ENCODE data around the gene HMG20B.
A peak's percentile ranks its signal among the peaks of the same experiment; 100 is the strongest.
"Not testable (repeated sequence)": the region's sequence is repeated elsewhere in the genome, so short reads cannot be mapped to it uniquely, and the experiment has no call there.

The HMG20B gene

DNA sequence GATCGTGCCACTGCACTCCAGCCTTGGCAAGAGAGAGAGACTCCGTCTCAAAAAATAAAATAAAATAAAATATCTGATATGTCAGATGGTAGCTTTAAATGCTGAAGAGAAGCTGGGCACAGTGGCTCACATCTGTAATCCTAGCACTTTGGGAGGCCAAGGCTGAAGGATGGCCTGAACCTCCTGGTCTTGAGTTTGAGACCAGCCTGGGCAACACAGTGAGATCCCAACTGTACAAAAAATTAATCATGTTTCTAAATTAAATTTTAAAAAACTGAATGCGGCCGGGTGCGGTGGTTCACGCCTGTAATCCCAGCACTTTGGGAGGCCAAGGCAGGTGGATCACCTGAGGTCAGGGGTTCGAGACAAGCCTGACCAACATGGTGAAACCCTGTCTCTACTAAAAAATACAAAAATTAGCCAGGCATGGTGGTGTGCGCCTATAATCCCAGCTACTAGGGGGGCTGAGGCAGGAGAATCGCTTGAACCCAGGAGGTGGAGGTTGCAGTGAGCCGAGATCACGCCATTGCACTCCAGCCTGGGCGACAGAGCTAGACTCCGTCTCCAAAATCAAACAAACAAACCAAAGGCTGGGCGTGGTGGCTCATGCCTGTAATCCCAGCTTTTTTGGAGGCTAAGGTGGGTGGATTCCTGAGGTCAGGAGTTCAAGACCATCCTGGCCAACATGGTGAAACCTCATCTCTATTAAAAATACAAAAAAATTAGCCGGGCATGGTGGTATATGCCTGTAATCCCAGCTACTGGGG lies 11.5 kb downstream of the HMG20B start:
- DNase-seq (ENCODE audit: low spot score), result not testable (repeated sequence)

DNA sequence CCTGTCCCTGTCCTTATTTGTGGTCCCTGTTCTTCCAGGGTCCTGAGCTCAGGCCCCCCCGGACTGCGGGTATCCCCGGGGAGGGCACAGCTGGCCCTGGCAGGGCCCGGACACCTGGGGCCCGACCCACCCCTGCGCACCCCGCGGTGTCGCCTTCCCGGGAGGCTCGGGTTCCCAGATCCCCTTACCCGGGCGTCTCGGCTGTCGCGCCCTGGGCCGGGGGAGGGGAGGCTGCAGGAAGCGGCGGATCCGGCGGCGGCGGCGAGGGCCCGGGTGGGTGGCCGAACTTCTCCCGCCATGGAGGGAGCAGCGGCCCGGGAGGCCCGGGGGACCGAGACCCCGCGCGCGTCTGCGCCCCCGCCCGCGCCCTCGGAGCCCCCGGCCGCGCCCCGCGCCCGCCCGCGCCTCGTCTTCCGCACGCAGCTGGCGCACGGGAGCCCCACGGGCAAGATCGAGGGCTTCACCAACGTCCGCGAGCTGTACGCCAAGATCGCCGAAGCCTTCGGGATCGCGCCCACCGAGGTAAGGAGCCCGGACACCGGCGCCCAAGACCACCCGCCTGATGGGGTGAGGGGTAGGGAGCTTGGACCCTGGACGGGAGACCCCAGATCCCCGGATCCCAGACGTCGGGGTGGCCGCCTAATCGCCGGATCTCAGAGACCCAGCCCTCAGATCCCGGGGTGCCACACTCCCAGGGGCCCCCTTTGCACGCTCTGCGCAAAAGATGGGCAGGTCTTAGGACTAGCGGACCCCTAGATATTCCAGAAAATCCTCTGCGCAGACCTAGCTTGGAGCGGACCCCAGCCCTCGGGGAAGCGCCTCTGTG lies 12.8 kb downstream of the HMG20B start, which contains the start of gene GIPC3:
Gene GIPC3, plus strand, starts transcription at position 178 of the 826 bp plus-strand sequence. Its CDS starts 120 bp downstream, at position 298.
- no peak for DNase-seq (ENCODE audit: low spot score)

DNA sequence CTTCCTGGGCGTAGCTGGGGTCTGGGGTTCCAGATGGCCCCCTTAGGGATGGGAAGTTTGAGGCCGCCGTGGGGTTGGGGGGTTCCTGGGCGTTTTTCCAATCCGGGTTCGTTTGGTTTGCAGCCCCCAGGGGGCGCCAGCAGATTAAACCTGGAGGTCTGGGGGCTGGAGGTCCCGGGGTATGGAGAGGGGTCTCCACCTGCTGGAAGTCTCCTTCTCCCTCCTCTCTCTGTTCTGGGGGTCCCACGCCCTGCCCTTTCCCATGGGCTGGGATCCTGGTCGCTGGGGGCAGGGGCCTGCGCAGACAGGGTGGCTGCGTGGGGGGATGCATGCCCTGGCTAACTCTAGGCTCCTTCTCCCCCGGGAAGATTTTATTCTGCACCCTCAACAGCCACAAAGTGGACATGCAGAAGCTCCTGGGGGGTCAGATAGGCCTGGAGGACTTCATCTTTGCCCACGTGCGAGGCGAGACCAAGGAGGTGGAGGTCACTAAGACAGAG lies 13.4 kb downstream of the HMG20B start:
- DNase-seq (ENCODE audit: low spot score), result peak; percentile 49

DNA sequence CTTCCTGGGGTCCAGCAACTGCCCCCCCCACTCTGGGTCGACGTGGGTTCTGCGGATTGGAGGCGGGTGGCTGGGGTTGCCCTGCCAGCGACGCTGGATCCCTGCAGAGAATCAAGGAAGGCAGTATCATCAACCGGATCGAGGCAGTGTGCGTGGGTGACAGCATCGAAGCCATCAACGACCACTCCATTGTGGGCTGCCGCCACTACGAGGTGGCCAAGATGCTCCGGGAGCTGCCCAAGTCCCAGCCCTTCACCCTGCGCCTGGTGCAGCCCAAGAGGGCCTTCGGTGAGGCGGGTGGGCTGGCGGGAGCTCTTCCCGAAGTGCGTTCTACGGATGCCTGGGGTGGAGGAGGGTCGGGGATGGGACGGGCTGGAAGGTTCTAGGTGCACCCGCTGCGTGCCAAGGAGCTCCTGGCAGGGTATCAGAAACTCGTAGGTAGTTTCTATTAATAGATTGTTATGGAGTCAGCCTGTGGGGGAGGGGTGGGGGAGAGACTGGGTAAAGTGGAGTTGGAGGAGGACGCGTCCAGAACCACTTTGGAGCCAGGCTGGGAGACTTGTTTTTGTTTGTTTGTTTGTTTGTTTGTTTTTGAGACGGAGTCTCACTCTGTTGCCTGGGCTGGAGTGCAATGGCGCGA lies 14.1 kb downstream of the HMG20B start:
- no peak for DNase-seq (ENCODE audit: low spot score)

DNA sequence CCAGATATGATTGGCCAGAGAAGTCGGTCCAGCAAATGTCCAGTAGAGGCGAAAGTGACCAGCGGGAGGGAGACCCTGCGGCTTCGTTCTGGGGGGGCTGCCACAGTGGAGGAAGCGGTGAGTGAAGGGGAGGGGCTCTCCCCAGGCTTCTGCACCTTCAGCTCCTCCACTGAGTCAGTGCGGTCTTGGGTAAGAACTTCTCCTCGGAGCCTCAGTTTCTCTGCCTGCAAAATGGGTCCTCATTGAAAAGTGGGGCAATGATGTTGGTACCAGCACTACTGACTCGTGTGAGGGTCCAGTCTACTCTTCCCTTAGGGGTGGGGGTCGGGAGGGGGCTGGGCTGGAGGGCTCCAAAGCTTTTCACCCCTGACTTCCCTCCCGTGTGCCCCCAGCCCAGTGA lies 16.7 kb downstream of the HMG20B start:
- no peak for DNase-seq (ENCODE audit: low spot score)

DNA sequence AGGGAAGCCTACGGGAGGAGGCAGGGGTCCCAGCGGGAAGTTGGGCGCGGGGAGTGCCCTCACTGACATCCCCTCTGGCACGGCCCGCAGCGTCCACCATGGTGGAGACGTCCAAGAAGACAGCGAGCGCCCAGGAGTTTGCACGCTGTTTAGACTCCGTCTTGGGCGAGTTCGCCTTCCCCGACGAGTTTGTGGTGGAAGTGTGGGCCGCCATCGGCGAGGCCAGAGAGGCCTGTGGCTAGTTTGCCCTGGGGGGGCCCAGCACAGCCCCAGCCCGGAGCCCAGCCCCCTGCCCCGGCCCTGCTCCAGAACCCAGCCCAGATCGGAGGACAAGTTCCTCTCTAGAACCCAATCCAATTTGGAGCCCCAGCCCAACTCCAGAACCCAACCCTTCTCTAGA lies 17.2 kb downstream of the HMG20B start:
- no peak for DNase-seq (ENCODE audit: low spot score)

DNA sequence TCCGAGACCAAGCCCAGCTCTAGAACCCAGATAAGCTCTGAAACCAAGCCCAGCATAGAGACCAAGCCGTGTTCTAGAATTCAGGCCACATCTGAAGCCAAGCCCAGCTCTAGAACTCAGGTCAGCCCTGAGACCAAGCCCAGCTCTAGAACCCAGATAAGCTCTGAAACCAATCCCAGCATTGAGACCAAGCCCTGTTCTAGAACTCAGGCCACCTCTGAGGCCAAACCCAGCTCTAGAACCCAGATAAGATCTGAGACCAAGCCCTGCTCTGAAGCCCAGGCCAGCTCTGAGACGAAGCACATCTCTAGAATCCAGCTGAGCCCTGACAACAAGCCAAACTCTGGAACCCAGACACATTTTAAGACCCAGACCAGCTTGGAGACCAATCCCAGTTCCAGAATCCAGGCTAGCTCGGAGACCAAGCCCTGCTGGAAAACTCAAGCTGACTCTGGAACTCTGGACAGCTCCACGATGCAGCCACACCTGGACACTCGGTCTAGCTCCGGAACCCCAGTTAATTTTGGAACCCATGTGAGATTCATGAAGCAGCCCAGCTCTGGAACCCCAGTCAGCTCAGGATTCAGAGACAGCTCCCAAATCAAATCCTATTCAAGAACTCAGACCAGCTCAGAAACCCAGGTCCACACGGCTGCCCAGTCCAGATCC lies 18.4 kb downstream of the HMG20B start:
- no peak for DNase-seq (ENCODE audit: low spot score)

DNA sequence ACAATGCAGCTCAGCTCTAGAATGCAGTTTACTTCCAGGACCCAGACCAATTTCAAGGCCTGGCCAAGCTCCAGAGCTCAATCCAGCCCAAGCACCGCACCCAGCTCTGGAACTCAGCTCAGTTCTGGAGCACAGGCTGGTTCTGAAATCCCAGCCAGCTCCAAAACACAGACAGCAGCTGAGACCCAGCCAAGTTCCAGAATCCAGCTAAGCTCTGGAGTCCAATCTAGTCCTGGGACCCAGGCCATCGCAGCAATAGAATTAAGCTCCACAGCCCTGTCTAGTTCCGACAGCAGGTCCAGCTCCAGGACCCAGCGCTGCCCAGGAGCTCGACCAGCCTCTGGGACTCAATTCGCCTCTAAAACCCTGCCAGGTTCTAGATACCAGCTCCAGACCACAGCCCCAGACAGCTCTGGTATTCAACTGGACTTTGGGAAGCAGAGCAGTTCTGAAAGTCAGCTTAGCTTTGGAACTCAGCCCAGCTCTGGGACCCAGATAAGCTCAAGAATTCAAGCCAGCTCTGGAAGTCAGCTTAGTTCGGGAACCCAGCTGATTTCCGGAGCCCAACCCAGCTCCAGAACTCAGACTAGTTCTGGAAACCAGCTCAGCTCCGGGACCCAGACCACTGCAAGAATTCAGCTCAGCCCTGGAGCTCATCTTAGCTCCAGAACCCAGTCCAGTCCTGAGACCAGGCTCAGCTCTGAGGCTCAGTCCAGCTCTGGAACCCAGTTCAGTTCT lies 19.3 kb downstream of the HMG20B start:
- DNase-seq (ENCODE audit: low spot score), result no peak

DNA sequence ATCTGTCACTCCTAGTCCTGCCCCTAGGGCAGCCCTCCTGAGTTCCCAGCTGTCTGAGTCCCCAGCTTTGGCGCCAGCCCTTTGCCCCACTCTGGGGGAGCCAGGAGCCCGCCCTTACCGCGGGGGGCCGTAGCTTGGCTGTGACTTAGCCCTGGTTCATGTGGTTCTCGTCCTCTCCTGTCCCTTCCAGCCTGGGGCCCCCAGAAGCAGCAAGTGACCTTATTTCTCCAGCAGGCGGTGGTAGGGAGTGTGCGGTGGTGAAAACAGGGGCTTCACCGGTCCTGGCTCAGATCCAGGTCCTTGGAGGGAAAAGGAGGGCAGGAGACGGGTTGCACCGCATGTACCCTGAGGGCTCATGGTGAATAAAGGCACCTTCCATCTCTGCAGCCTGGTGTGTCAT lies 20.4 kb downstream of the HMG20B start:
- no peak for DNase-seq (ENCODE audit: low spot score)

DNA sequence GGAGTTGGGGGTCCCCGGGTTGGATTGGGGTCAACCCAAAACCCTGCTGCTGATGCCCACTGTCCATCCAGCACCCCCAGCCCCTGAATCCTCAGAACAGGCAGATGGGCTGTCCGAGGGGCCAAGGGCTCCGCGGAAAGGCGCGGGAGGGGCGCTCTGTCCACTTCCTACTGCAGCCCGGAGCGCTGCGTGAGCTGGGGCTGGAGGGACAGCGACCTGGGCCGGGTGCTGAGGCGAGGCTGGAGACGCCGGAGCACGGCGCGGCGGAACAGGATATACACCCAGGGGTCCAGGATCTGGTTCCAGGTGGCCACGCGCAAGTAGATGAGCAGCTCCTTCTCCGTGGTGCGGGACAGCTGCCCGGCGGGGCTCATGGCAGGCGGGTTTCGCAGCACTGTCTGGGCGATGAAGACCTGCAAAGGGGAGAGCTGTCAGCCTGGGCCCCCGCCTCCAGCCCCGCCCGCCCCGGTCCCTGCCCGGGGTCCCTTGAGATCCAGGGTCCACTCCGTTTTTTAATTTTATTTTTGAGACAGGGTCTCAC lies 22.8 kb downstream of the HMG20B start:
- no peak for DNase-seq (ENCODE audit: low spot score)

DNA sequence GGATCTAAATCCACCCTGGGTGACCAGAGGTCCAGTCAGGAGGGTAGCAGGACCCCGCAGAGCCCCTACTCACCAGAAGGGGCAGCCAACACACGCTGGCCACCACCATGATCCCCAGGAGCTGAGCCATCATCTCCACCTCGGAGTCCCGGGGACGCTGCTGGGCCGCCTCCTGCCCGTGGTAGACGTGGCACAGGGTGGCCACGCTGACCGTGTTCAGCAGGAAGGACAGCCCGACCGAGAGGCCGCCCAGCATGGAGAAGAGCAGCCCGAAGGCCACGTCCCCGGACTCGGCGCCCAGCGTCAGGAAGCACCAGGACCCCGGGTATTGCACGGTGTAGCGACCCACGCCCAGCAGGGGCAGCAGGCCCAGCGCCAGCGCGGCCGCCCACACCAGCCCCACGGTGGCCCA lies 27.0 kb downstream of the HMG20B start:
- no peak for DNase-seq (ENCODE audit: low spot score)

DNA sequence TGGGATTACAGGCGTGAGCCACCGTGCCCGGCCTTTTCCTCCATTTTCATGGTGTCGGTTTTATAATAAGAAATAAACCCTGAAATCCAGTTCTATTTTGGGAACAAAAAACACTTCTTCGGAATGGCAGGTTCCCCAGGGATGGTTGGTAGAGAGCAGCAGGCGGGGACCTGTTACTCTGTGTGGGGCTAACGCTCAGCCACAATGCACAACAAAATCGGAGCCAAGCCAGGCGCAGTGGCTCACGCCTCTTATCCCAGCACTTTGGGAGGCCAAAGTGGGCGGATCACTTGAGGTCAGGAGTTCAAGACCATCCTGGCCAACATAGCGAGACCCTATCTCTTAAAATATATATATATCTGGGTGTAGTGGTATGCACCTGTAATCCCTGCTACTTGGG lies 28.3 kb downstream of the HMG20B start:
- no peak for DNase-seq (ENCODE audit: low spot score)

DNA sequence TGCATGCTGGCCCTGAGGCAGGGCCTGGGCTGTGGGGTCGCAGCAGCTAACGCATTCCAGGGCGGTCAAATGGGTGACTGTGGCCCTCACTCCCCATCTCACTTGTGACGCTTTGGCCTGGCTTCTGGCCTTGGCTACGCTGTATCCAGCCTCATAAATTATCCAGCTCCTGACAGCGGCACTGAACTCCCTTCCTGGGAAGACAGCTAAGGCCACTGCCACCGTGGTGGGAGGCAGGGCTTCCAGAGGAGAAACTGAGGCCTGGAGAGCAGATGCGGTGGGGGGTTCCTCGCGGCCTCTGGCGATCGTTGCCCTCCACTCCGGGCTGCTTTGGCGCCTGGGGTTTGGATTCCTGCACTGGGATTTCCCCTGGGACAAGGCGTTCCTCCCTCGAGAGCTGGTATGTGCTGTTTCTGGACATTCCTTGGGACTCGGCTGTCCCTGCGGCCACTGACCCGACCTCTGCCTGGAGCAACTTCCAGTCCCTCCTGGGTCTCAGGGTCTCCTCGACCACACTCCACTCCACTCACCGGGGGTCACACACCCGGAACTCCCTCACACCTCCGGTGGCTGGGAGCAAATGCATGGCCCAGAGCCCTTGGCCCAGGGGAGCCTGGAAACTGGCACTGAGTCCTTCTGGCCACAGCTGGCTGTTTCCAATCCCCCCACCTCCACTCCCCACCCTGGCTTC lies 30.5 kb downstream of the HMG20B start:
- DNase-seq (ENCODE audit: low spot score), result no peak

DNA sequence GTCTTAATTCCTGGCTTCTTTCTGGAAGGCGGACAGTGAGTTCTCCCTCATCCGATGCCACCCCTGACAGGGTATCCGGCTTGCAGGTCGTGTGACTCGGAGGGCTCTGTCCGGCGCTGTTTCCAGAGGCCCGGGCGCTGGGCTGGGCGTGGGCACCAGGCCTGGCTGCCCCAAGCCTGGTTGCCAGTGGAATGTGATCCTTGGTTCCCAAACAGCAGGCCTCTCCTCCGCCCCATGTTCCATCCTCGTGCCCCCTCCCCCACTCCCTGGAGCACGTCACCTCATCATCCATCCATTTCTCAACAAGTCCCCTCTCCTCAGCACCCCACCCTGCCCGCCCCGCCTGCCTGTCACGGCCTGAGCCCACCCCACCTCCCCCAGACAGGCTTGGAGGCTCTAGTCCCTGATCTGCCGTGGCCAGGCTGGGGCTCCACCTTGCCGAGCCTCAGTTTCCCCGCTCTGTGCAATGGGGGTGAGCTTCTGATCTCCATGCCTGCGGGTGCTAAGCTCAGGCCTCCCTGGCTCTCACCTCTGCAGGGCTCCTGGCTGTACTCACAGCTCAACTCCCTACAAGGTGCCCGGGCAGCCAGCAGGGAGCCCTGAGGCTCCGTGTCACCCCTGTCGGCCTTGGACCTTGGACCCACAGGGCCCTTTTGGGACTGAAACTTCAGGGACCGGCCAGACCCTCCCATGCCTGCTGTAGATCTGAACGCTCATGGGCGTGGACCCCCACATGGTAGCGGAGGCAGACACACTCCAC lies 31.7 kb downstream of the HMG20B start:
- no peak for DNase-seq (ENCODE audit: low spot score)

DNA sequence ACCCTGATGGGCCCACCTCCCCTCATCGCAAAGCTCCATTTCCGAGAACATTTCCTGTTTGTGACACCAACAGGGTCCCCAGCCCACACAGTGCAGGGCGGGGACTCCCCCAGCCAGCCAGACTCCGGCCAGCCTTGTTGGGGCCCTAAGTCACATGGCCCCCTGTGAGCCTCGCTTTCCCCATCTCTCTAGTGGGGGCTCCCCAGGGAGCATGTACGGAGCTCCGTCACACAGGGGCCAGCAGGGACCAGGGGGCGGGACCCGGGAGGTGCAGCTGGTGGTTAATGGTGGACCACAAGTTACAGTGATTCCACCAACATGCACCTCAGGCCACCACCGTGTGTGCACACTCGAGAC lies 32.2 kb downstream of the HMG20B start:
- DNase-seq (ENCODE audit: low spot score), result no peak

DNA sequence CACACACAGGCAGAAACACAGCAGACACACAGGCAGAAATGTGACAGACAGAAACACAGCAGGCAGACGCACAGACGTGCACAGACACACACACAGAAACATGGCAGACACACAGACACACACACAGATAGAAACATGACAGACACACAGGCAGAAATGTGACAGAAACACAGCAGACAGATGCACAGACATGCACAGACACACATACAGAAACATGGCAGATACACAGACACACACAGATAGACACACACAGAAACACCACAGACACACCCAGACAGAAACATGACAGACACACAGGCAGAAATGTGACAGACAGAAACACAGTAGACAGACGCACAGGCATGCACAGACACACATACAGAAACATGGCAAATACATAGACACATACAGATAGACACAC lies 32.6 kb downstream of the HMG20B start:
- DNase-seq (ENCODE audit: low spot score), result no peak

DNA sequence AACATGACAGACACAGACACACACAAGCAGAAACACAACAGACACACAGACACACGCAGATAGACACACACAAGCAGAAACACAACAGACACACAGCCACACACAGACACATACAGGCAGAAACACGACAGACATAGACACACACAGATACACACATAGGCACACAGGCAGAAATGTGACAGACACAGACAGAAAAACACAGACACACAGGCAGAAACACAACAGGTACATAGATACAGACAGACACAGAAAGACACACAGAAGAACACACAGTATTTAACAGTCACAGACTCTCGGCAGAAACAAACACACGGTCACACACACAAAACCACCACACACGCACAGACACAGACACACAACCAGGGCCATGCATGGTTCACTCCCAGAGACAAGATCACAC lies 33.0 kb downstream of the HMG20B start:
- DNase-seq (ENCODE audit: low spot score), result no peak

DNA sequence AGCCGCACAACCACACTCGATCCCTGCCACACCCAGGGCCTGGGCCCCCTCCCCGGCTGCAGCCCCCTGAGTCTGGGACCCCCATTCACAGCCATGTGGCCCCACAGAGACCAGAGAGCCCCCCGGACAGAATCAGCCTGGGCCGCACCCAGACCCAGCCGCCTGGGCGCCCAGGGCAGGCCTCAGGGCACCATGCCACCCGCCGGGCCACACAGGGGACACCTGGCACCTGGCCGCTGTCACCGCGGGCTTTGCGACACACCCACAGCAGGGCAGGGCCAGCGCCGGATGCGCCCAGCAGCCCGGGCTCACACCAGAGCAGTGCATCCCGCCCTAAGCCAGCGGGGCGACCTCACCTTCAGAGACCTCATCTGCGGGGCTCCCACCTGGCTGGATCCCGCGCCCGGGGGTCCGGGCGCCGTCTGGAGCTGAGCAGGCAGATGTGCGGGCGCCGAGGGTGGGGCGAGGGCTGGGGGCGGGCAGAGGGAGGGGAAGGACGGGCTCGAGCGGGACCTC lies 33.5 kb downstream of the HMG20B start:
- DNase-seq (ENCODE audit: low spot score), result no peak

DNA sequence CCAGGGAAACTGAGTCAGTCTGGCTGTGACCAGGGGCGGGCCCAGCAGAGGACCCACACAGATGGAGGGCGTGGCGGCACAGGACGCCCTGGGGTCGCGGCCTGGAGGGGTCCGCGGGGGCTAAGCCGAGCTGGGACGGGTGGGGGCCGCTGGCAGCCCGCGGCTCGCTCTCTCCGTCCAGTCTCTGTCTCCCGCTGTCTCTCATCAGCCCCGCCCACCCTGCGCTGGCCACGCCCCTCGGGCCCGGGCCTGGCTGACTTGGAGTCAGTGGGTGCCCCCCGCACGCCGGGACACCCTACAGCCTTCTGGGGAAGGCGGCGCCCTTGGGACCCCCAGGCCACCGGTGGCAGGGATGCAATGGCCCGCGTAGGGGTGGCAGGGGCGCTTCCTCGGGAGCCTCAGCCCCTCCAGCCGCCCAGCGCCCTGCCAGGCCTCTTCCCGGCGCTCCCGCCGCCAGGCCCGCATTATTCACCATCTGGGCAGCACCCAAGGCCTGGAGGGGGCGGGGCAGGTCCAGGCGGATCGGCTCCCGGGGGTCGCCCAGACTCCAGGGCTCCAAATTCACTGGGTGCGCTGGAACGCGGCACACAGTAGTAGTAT lies 34.0 kb downstream of the HMG20B start, which contains the start of gene TBXA2R:
Gene TBXA2R, minus strand, starts transcription at position 186 of the 600 bp plus-strand sequence. CDS start 6,241 bp downstream, outside the sequence.
- DNase-seq (ENCODE audit: low spot score), result peak; percentile 64

Measured in germinal center (tissue), 1 donor.